H9 (cell line): Measurements from ENCODE around the gene C9orf43. TPM values are rescaled to one million over a fixed set of nuclear protein-coding genes. Genes with fewer than 3 reads are reported as not detected.

ENCODE experiments used
- DNase-seq: peaks from one replicate; pipeline ENCODE4 v3.0.0-alpha.2; 2017
- H2AFZ ChIP-seq: one replicate; pipeline ENCODE4 v1.6.1; 2013; ENCODE audit warnings: mild to moderate bottlenecking, low read length, control low read depth, moderate library complexity
- H2AK5ac ChIP-seq: 2 replicates; pipeline ENCODE4 v1.6.1; 2013; ENCODE audit warnings: low read length, control low read depth, mixed read lengths; ENCODE audit not compliant: insufficient read length
- H2BK120ac ChIP-seq: one replicate; pipeline ENCODE4 v1.6.1; 2013; ENCODE audit warnings: low read depth, mild to moderate bottlenecking, low read length, control low read depth, inconsistent platforms; ENCODE audit not compliant: poor library complexity, severe bottlenecking
- H2BK12ac ChIP-seq: 2 replicates; pipeline ENCODE4 v1.6.1; 2013; ENCODE audit warnings: low read length, control low read depth, mixed read lengths, low read depth; ENCODE audit not compliant: insufficient read length
- H2BK15ac ChIP-seq: 2 replicates; pipeline ENCODE4 v1.6.1; 2013; ENCODE audit warnings: low read depth, low read length, control low read depth
- H2BK20ac ChIP-seq: one replicate; pipeline ENCODE4 v1.6.1; 2013; ENCODE audit warnings: low read depth, mild to moderate bottlenecking, low read length, control low read depth, inconsistent platforms; ENCODE audit not compliant: poor library complexity, severe bottlenecking
- H2BK5ac ChIP-seq: 2 replicates; pipeline ENCODE4 v1.6.1; 2013; ENCODE audit warnings: low read length, control low read depth, mixed read lengths; ENCODE audit not compliant: insufficient read length
- H3K14ac ChIP-seq: 2 replicates; pipeline ENCODE4 v1.6.1; 2013; ENCODE audit warnings: low read length, control low read depth; ENCODE audit not compliant: insufficient read depth
- H3K18ac ChIP-seq: 2 replicates; pipeline ENCODE4 v1.6.1; 2013; ENCODE audit warnings: low read depth, mild to moderate bottlenecking, mixed read lengths, low read length, control low read depth; ENCODE audit not compliant: insufficient read length
- H3K23ac ChIP-seq: 2 replicates; pipeline ENCODE4 v1.6.1; 2013; ENCODE audit warnings: low read length, control low read depth, mixed read lengths, low read depth; ENCODE audit not compliant: insufficient read length
- H3K23me2 ChIP-seq: 2 replicates; pipeline ENCODE4 v1.6.1; 2013; ENCODE audit warnings: low read depth, mild to moderate bottlenecking, mixed read lengths, low read length, control low read depth; ENCODE audit not compliant: insufficient read length, poor library complexity, severe bottlenecking
- H3K27ac ChIP-seq: 2 replicates; pipeline ENCODE4 v1.5.1; 2013; ENCODE audit warnings: low read length, control low read depth, mixed read lengths, low read depth; ENCODE audit not compliant: insufficient read length
- H3K27me3 ChIP-seq: 2 replicates; pipeline ENCODE4 v1.6.1; 2013; ENCODE audit warnings: low read length, control low read depth, inconsistent platforms; ENCODE audit not compliant: insufficient read depth
- H3K4ac ChIP-seq: 2 replicates; pipeline ENCODE4 v1.6.1; 2013; ENCODE audit warnings: low read depth, mild to moderate bottlenecking, control low read depth, inconsistent platforms, low read length, moderate library complexity
- H3K4me1 ChIP-seq: 2 replicates; pipeline ENCODE4 v1.6.1; 2013; ENCODE audit warnings: low read length, control low read depth, inconsistent platforms; ENCODE audit not compliant: insufficient read depth
- H3K4me2 ChIP-seq: 2 replicates; pipeline ENCODE4 v1.6.1; 2013; ENCODE audit warnings: low read length, control low read depth, mixed read lengths; ENCODE audit not compliant: insufficient read length, insufficient read depth
- H3K56ac ChIP-seq: 2 replicates; pipeline ENCODE4 v1.6.1; 2013; ENCODE audit warnings: low read depth, mild to moderate bottlenecking, mixed read lengths, low read length, control low read depth; ENCODE audit not compliant: insufficient read length
- H3K79me1 ChIP-seq: 2 replicates; pipeline ENCODE4 v1.6.1; 2013; ENCODE audit warnings: low read depth, mild to moderate bottlenecking, moderate library complexity, low read length, control low read depth, inconsistent platforms; ENCODE audit not compliant: insufficient read depth, poor library complexity, severe bottlenecking
- H3K79me2 ChIP-seq: 2 replicates; pipeline ENCODE4 v1.6.1; 2013; ENCODE audit warnings: low read length, control low read depth, inconsistent platforms; ENCODE audit not compliant: insufficient read depth
- H3K9ac ChIP-seq: 2 replicates; pipeline ENCODE4 v1.6.1; 2013; ENCODE audit warnings: low read length, control low read depth, mixed read lengths; ENCODE audit not compliant: insufficient read length; ENCODE audit errors: extremely low read depth
- H3K9me3 ChIP-seq: one replicate; pipeline ENCODE4 v1.6.1; 2013; ENCODE audit warnings: low read depth, low read length, inconsistent platforms; ENCODE audit not compliant: control insufficient read depth
- H3T11ph ChIP-seq: one replicate; pipeline ENCODE4 v1.6.1; 2013; ENCODE audit warnings: mild to moderate bottlenecking, low read length, control low read depth, inconsistent platforms
- H4K20me1 ChIP-seq: one replicate; pipeline ENCODE4 v1.6.1; 2013; ENCODE audit not compliant: control insufficient read depth, insufficient read length, insufficient read depth
- H4K5ac ChIP-seq: 2 replicates; pipeline ENCODE4 v1.6.1; 2013; ENCODE audit warnings: low read depth, mild to moderate bottlenecking, mixed read lengths, low read length, control low read depth; ENCODE audit not compliant: insufficient read length
- H4K8ac ChIP-seq: replicated peaks from 2 replicates; pipeline ENCODE4 v1.6.1; 2013; ENCODE audit warnings: low read length, control low read depth, mixed read lengths, low read depth; ENCODE audit not compliant: insufficient read length
- H4K91ac ChIP-seq: 2 replicates; pipeline ENCODE4 v1.6.1; 2013; ENCODE audit warnings: low read depth, mild to moderate bottlenecking, moderate library complexity, mixed read lengths, low read length, control low read depth; ENCODE audit not compliant: insufficient read length
- H3K27ac Mint-ChIP-seq, 3 experiments: 2 replicates in 2 of 3; 3 replicates in 1 of 3; pipeline ENCODE4 v1.8.0; 2020 to 2021; ENCODE audit warnings: mixed read lengths in 3 of 3, mild to moderate bottlenecking in 1 of 3, moderate library complexity in 1 of 3
- H3K27me3 Mint-ChIP-seq: 2 replicates; pipeline ENCODE4 v1.8.0; 2021; ENCODE audit warnings: low read depth, mild to moderate bottlenecking, moderate library complexity, mixed read lengths
- H3K36me3 Mint-ChIP-seq, 3 experiments: 2 replicates in 2 of 3; 3 replicates in 1 of 3; pipeline ENCODE4 v1.8.0; 2020 to 2021; ENCODE audit warnings: low read depth in 3 of 3, mixed read lengths in 3 of 3; ENCODE audit not compliant: insufficient read depth in 1 of 3
- H3K4me1 Mint-ChIP-seq, 2 experiments: 2 replicates each; pipeline ENCODE4 v1.8.0; 2020; ENCODE audit warnings: mixed read lengths in 2 of 2
- H3K4me3 Mint-ChIP-seq, 2 experiments: 2 replicates in 1 of 2; 3 replicates in 1 of 2; pipeline ENCODE4 v1.8.0; 2020 to 2021; ENCODE audit warnings: mild to moderate bottlenecking in 2 of 2, mixed read lengths in 2 of 2, moderate library complexity in 1 of 2
- H3K9me3 Mint-ChIP-seq, 2 experiments: 2 replicates in 1 of 2; 3 replicates in 1 of 2; pipeline ENCODE4 v1.8.0; 2020; ENCODE audit warnings: mild to moderate bottlenecking in 2 of 2, mixed read lengths in 2 of 2, moderate library complexity in 1 of 2
- WGBS: extraction: QIAGEN DNeasy Blood & Tissue Kit; methylation state at CpG from one replicate; pipeline ENCODE4 v1.1.7; 2013; ENCODE audit warnings: missing lambda C conversion rate, low lambda C conversion rate, mixed read lengths; ENCODE audit not compliant: insufficient read length; ENCODE audit errors: extremely low coverage; 5-methylcytosine and 5-hydroxymethylcytosine counted together
- total RNA-seq: library from RNA; stranded (reverse); gene quantifications from 2 replicates; pipeline ENCODE4 v1.2.1, GENCODE V29; 2021
- TF ChIP-seq, protein P1 (sequence below): fragments of 200-600 bp; sonication (generic); conservative IDR thresholded peaks from 3 replicates; pipeline ENCODE4 v1.8.0; 2021; ENCODE audit warnings: antibody characterized with exemption, mild to moderate bottlenecking

The C9orf43 gene
- total RNA-seq, 1 experiment from 2014 or later, result 0.57 TPM

DNA sequence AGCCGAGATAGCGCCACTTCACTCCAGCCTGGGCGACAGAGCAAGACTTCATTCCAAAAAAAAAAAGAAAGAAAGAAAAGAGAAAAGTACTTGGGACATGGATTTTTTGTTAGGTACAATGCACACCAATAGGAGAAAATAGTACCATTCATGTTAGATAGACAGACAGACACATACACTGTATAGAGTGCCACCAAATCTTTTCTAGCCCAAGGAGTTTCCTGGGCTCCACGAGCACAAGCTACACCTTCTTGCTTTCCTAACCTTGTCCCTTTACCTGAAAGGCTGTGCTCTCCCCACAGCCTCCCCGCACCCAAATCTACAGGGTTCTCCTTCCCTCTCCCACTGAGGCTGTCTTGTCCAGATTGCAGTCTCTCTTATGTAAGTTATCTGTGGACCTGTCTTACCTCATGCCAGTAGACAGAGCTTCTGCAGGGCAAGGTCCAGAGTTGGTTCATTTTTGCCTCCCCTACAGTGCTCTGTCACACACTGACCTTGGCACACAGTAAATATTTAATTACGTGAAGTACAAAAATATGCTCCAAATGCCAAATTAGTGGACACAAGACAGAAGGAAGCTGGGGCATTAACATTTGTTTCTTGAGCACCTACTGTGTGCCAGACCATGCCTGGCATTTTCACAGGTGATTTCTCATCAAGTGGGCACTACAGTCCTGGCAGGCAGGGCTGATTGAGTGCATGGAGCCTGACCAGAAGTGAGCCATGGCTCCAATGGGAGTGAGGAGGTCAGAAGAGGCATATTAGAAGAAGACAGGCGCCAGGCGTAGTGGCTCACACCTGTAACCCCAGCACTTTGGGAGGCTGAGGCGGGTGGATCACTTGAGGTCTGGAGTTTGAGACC is 15.3 kb upstream of the C9orf43 start:
- TF ChIP-seq, protein P1, sequence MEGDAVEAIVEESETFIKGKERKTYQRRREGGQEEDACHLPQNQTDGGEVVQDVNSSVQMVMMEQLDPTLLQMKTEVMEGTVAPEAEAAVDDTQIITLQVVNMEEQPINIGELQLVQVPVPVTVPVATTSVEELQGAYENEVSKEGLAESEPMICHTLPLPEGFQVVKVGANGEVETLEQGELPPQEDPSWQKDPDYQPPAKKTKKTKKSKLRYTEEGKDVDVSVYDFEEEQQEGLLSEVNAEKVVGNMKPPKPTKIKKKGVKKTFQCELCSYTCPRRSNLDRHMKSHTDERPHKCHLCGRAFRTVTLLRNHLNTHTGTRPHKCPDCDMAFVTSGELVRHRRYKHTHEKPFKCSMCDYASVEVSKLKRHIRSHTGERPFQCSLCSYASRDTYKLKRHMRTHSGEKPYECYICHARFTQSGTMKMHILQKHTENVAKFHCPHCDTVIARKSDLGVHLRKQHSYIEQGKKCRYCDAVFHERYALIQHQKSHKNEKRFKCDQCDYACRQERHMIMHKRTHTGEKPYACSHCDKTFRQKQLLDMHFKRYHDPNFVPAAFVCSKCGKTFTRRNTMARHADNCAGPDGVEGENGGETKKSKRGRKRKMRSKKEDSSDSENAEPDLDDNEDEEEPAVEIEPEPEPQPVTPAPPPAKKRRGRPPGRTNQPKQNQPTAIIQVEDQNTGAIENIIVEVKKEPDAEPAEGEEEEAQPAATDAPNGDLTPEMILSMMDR, result no peak
- no peak overlapping the region for H4K8ac ChIP-seq
- H2AK5ac ChIP-seq, result no peak overlapping the region
- H2BK5ac ChIP-seq, result no peak overlapping the region
- Mint-ChIP-seq H3K27ac (no peak overlapping the region), H3K36me3 (peaks cover 0 to 18% (median 17%) of the 10 kb centered on the region in 3 experiments; a peak in 5 of 7 replicates), H3K9me3 (no peaks in the 10 kb centered on the region), H3K4me3 (no peak overlapping the region; a peak in 1 of 5 replicates), H3K27me3 (no peaks in the 10 kb centered on the region; the same call in 1 of the 2 replicates), H3K4me1 (peaks cover 2 to 4% of the 10 kb centered on the region in 2 experiments; a peak in 1 of 4 replicates)
- H3K9ac ChIP-seq, result no peak overlapping the region
- no peaks in the 10 kb centered on the region for H3K79me1 ChIP-seq
- no peak for DNase-seq
- no peaks in the 10 kb centered on the region for H4K20me1 ChIP-seq
- H3K4me1 ChIP-seq, result no peaks in the 10 kb centered on the region
- no peak overlapping the region for H4K5ac ChIP-seq
- no peak overlapping the region for H3K14ac ChIP-seq
- no peaks in the 10 kb centered on the region for H3K23me2 ChIP-seq
- H3K27ac ChIP-seq, result no peak overlapping the region
- H3K18ac ChIP-seq, result no peak overlapping the region
- H3T11ph ChIP-seq, result no peak overlapping the region
- H3K56ac ChIP-seq, result no peak overlapping the region
- H3K27me3 ChIP-seq, result no peaks in the 10 kb centered on the region
- no peak overlapping the region for H2BK12ac ChIP-seq
- H3K4ac ChIP-seq, result no peak overlapping the region
- no peak overlapping the region for H2BK15ac ChIP-seq
- no peak overlapping the region for H2AFZ ChIP-seq
- H3K79me2 ChIP-seq, result no peaks in the 10 kb centered on the region
- H3K9me3 ChIP-seq, result no peaks in the 10 kb centered on the region
- H3K23ac ChIP-seq, result no peak overlapping the region
- H2BK120ac ChIP-seq, result no peak overlapping the region
- no CpG with 5 or more reads among the region's 9 CpGs for WGBS
- no peak overlapping the region for H4K91ac ChIP-seq
- no peak overlapping the region for H2BK20ac ChIP-seq
- no peak overlapping the region for H3K4me2 ChIP-seq
